GF-D8 (cell line): Measurements from ENCODE around the gene ZFAND6.

Experiments used
- DNase-seq: peaks from one replicate; lab custom pipeline; 2025; lab: John Stamatoyannopoulos, UW

The ZFAND6 gene

GRCh38 chr15:80170596-80170995 is 111.1 kb downstream of the ZFAND6 start:
- DNase-seq, result no peak

DNA sequence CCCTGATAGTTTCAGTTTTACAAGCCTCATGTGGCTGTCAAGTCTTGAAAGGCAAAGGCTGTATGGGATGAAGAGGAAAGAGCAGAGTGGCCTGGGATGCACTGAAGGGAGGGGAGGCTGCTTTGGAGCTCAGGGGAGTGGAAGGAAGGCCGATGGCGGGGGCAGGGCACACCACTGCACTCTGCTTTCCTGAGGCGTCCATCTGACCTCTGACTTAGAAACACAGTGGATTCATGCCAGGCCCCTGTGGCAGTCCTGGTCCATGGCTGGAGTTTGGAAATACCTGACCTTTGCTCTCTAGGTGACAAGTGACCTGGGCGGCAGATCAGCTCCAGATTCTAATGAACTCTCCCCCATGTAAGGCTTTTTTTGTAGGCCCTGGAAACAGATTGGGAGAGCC is 112.3 kb downstream of the ZFAND6 start:
- DNase-seq, result no peak

GRCh38 chr15:80172401-80172800 is 112.9 kb downstream of the ZFAND6 start:
- DNase-seq, result no peak

DNA sequence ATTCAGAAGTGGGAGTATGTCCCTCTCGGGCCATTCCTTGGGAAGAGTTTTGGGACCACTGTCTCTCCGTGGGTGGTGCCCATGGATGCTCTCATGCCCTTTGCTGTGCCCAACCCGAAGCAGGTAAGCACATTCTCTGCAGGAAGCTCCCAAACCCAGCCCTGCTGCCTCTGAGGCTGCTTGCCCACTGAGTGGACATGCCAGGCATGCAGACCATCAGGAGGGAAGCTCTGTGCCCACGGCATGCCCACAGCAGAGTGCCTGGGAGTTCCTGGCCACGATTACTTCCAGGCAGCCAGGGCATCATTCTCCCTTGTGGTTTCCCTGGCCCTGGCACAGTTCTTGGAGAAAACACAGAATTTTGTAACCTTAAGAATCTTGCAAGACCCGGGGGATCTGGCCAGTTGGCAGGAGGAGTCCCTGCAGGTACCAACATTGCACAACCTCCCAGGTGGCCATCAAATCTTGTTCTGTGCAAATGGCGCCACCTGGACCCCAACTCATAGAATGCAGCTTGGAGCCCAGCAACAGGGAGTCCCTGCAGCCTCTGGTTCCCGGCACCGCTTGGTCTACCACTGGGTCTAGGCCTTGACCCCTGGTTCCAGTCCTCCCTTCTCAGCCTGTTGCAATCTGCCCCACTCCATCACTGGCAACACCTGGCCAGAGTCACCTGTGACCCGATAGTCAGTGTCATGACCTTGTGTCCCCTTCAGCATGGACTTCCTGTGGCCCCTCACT is 113.7 kb downstream of the ZFAND6 start:
- peak; percentile 16 for DNase-seq

- no peak for DNase-seq
Measured at GRCh38 chr15:80174017-80174746, 114.7 kb downstream of the ZFAND6 start.

GRCh38 chr15:80175436-80175835 is 116.0 kb downstream of the ZFAND6 start:
- DNase-seq, result no peak

- DNase-seq, result no peak
Measured at GRCh38 chr15:80176443-80176842, 117.0 kb downstream of the ZFAND6 start.

GRCh38 chr15:80177156-80177555 is 117.7 kb downstream of the ZFAND6 start:
- no peak for DNase-seq

GRCh38 chr15:80179025-80179759 is 119.7 kb downstream of the ZFAND6 start:
- DNase-seq, result no peak

GRCh38 chr15:80179935-80180334 is 120.5 kb downstream of the ZFAND6 start:
- no peak for DNase-seq

- no peak for DNase-seq
Measured at GRCh38 chr15:80180468-80180867, 121.0 kb downstream of the ZFAND6 start.

DNA sequence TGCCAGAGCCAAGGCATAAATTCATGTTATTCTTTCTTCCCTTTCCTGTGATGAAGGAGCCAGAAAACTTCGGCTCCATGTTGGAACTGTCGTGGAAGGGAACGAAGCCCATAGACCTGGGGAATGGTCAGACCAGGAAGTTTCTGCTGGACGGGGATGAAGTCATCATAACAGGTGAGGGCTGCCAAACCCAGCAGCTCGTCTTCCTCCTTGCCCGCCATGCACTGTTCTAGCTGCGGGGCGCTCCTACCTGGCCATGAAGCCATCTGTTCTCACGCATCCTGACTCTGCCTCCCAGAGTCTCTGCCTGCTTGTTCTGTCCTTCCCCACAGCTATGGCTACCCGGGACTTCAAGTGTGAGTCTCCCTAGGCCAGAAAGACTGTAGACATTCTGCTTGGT is 121.5 kb downstream of the ZFAND6 start:
- no peak for DNase-seq

GRCh38 chr15:80182611-80183261 is 123.3 kb downstream of the ZFAND6 start:
- DNase-seq, result no peak

DNA sequence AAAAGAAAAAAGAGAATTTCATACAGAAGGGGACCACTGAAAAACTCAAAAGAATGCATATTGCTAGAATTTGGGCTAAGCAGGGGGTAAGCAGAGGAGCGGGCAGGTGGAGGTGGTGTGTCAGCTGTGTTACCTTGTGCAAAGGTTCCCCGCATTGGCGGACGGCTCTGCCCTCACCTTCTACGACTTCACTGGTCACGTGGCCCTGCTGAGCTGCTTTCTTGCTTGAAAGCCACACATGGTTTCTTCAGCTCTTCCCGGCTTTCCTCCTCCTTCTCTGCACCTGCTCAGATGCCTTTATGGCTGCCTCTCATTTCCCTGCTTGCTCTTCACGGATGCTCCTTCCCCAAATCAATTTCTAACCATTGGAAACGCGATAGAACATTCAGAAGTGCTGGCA is 123.8 kb downstream of the ZFAND6 start:
- DNase-seq, result no peak

DNA sequence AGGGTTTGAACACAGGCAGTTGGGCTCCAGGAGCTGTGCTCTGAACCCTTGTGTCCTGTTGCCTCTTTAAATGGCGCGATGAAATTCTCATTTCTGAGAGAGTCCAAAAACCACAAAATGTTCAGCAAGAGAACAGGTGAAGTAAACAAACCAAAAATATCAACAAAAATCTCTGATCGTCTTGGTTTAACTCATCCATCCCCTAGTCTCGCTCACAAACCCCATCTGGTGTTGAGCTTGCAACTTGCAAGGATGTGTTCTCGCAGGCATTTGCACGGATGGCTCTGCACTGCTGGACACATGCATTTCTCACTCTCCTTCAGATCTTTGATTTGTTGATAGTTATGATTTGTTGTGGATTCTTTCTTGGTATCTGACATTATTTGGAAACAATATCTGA is 124.4 kb downstream of the ZFAND6 start:
- no peak for DNase-seq

DNA sequence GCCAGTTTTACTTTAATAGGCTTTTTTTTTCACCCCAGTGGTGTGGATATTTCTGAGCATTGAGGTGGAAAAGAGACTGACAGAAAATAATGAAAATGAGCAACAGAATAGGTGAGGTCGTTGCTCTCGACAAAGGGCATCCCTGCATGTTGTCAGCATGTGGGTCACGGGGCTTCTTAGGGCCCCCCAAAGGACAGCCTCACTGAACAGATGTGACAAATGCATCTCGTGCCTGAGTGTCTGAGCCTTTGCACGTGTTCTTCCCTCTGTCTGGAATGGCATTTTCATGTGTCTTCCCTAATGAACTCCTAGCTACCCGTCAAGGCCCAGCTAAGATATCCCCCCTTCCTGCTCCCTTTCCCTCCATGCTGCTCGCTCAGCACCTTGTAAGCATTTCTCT is 125.1 kb downstream of the ZFAND6 start:
- no peak for DNase-seq

DNA sequence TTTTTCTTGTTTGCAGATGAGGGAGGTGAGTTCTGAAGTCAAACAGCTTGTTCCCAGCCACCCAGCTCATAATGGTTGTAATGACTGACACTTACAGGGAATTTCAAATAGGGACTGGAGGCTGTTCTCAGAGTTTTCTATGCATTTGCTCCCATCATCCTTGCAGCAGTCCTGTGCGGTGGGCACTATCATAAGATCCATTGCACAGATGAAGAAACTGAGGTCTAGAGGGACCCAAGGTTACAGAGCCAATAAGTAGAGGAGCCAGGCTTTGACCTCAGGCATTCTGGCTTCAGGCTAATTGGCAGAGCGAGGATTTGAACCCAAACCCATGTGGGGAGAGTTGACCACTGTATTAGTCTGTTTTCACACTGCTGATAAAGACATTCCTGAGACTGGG is 125.7 kb downstream of the ZFAND6 start:
- no peak for DNase-seq

DNA sequence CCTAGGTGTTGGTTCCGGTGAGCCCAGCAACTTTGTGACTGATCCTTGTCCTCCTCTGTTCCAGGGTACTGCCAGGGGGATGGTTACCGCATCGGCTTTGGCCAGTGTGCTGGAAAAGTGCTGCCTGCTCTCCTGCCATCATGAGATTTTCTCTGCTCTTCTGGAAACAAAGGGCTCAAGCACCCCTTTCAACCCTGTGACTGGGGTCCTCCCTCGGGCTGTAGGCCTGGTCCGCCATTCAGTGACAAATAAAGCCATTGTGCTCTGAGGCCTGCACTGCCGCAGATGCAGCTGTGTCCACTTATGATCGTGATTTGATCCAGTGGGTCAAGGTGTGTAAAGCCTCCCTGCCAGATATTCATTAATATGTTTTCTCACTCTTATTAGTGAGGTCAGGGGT is 126.6 kb downstream of the ZFAND6 start:
- no peak for DNase-seq

- DNase-seq, result no peak
Measured at GRCh38 chr15:80186597-80186996, 127.1 kb downstream of the ZFAND6 start.
